HG02970 (cell line): ENCODE measurements around the gene VAMP2.

ENCODE experiments used
- ATAC-seq: cut with Tn5 transposase; IDR thresholded peaks from one replicate; pipeline ENCODE4 v1.9.1; 2021; ENCODE audit warnings: mild to moderate bottlenecking, moderate library complexity, moderate number of reproducible peaks; ENCODE audit not compliant: unreplicated experiment, low FRiP score

Gene VAMP2

GRCh38 chr17:8162233-8162996 is at the start of gene VAMP2:
VAMP2 (minus strand) TSS chr17:8162948; CDS start chr17:8162879, 69 bp downstream.
- no peak for ATAC-seq

GRCh38 chr17:8210761-8211458 is 48.2 kb upstream of the VAMP2 start:
- ATAC-seq = no peak

GRCh38 chr17:8209907-8210760 is 47.4 kb upstream of the VAMP2 start, which contains the start of gene AURKB:
AURKB (minus strand) TSS chr17:8210575; CDS start chr17:8210224, 351 bp downstream.
- peak; percentile 71 for ATAC-seq

GRCh38 chr17:8206536-8206935 is 43.8 kb upstream of the VAMP2 start:
- no peak for ATAC-seq

GRCh38 chr17:8204761-8205555 is 42.2 kb upstream of the VAMP2 start:
- ATAC-seq = no peak

GRCh38 chr17:8192070-8192815 is 29.5 kb upstream of the VAMP2 start:
- no peak for ATAC-seq

- ATAC-seq = no peak
These were observed 27.8 kb upstream of the VAMP2 start for GRCh38 chr17:8190506-8190905.

GRCh38 chr17:8189711-8190477 is 27.1 kb upstream of the VAMP2 start, which contains the start of gene BORCS6:
BORCS6 (minus strand) TSS chr17:8190180; CDS start chr17:8190140, 40 bp downstream.
- peak; percentile 45 for ATAC-seq

GRCh38 chr17:8189041-8189710 is 26.4 kb upstream of the VAMP2 start:
- no peak for ATAC-seq

- ATAC-seq = no peak
These were observed 25.6 kb upstream of the VAMP2 start for GRCh38 chr17:8188263-8188839.

- peak; percentile 21 for ATAC-seq
These were observed 24.9 kb upstream of the VAMP2 start for GRCh38 chr17:8187517-8188262.

GRCh38 chr17:8186787-8187516 is 24.2 kb upstream of the VAMP2 start:
- peak; percentile 34 for ATAC-seq

- no peak for ATAC-seq
These were observed 23.7 kb upstream of the VAMP2 start for GRCh38 chr17:8186446-8186786.

GRCh38 chr17:8185582-8186445 is 23.1 kb upstream of the VAMP2 start:
- ATAC-seq = peak; percentile 17

- no peak for ATAC-seq
These were observed 14.4 kb upstream of the VAMP2 start for GRCh38 chr17:8176998-8177731.
